MM.1S (cell line): ENCODE data around the gene CMIP.

Experiments
- DNase-seq: peaks from one replicate; pipeline ENCODE4 v3.0.0-alpha.2; 2015
- H2AFZ ChIP-seq: fragments of 300-600 bp; sonication (generic); 2 replicates; pipeline ENCODE4 v1.6.0; 2016; ENCODE audit warnings: antibody characterized with exemption, low read length
- H3F3A ChIP-seq: fragments of 300-600 bp; sonication (generic); 2 replicates; pipeline ENCODE4 v1.6.1; 2016; ENCODE audit warnings: mild to moderate bottlenecking, antibody characterized with exemption, low read length, moderate library complexity, mixed read lengths; ENCODE audit not compliant: insufficient read depth
- H3K27ac ChIP-seq: fragments of 300-600 bp; sonication (generic); 2 replicates; pipeline ENCODE4 v1.5.1; 2016; ENCODE audit warnings: mild to moderate bottlenecking, low read length
- H3K27me3 ChIP-seq: fragments of 300-600 bp; sonication (generic); replicated peaks from 2 replicates; pipeline ENCODE4 v1.6.0; 2016; ENCODE audit warnings: low read length; ENCODE audit not compliant: insufficient read depth
- H3K36me3 ChIP-seq: fragments of 300-600 bp; sonication (generic); replicated peaks from 2 replicates; pipeline ENCODE4 v1.6.1; 2016; ENCODE audit warnings: mild to moderate bottlenecking, low read length, mixed read lengths; ENCODE audit not compliant: insufficient read depth
- H3K4me1 ChIP-seq: fragments of 300-600 bp; sonication (generic); 2 replicates; pipeline ENCODE4 v1.6.1; 2016; ENCODE audit warnings: low read length, mixed read lengths
- H3K4me2 ChIP-seq: fragments of 300-600 bp; sonication (generic); 2 replicates; pipeline ENCODE4 v1.6.0; 2016; ENCODE audit warnings: low read depth, low read length
- H3K4me3 ChIP-seq: fragments of 300-600 bp; sonication (generic); 2 replicates; pipeline ENCODE4 v1.5.1; 2016; ENCODE audit warnings: low read length, mixed read lengths
- H3K79me2 ChIP-seq: fragments of 300-600 bp; sonication (generic); 2 replicates; pipeline ENCODE4 v1.6.1; 2016; ENCODE audit warnings: mixed run types, low read length, mixed read lengths
- H3K9ac ChIP-seq: fragments of 300-600 bp; sonication (generic); 2 replicates; pipeline ENCODE4 v1.6.1; 2016; ENCODE audit warnings: low read length, mixed read lengths
- H3K9me2 ChIP-seq: fragments of 300-600 bp; sonication (generic); replicated peaks from 2 replicates; pipeline ENCODE4 v1.6.1; 2016; ENCODE audit warnings: mild to moderate bottlenecking, low read length, mixed read lengths; ENCODE audit not compliant: insufficient read depth
- H3K9me3 ChIP-seq: fragments of 300-600 bp; sonication (generic); replicated peaks from 2 replicates; pipeline ENCODE4 v1.6.1; 2016; ENCODE audit warnings: mild to moderate bottlenecking, low read length, mixed read lengths; ENCODE audit not compliant: insufficient read depth
- H4K20me1 ChIP-seq: fragments of 300-600 bp; sonication (generic); 2 replicates; pipeline ENCODE4 v1.6.1; 2016; ENCODE audit warnings: mild to moderate bottlenecking, low read length, moderate library complexity, mixed read lengths; ENCODE audit not compliant: insufficient read depth
- EZH2 ChIP-seq: fragments of 300-600 bp; sonication (generic); optimal IDR thresholded peaks from 2 replicates; pipeline ENCODE3; 2017; ENCODE audit warnings: low read depth, mild to moderate bottlenecking, antibody characterized with exemption, low read length, mixed read lengths
- EZH2phosphoT487 ChIP-seq: fragments of 300-600 bp; sonication (generic); IDR thresholded peaks from 2 replicates; pipeline ENCODE4 v1.6.1; 2018; ENCODE audit warnings: antibody characterized with exemption, low read length
- TF ChIP-seq, protein P1 (sequence below): fragments of 300-600 bp; sonication (generic); IDR thresholded peaks from 2 replicates; pipeline ENCODE4 v1.5.1; 2016; ENCODE audit warnings: antibody characterized with exemption, low read length, mixed read lengths

CMIP gene

DNA sequence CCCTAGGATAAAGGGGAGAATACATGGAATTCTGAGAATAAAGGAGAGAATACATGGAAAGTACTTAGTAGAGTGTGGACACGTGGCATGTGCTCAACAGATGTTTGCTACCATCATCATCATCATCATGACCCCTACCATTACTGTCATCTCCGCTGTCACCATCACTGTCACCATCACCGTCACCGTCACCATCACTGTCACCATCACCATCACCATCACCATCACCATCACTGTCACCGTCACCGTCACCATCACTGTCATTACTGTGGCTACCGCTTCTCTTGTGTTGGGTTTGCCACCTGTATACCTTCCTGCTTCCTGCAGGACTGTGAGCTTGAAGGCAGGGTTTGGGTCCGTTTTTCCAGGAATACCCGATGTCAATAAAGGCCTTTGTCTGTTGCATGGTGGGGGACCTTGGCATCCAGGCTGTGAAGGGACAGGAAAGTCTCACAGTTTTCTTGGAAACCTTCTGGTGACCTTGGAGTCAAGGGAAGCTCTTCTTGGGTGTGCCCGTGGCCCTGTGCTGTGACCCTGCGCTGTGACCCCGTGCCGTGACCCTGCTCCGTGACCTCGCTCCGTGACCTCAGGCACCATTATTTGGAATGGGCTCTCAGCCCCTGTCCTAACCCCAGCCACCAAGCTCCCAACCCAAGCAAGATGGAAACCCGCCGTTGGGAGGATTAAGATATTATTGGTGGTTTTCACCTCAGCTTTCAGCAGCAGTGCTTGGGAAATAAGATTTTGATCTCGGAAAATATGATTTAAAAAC, 14.4 kb downstream of the CMIP start:
- H3K4me2 ChIP-seq: no peak overlapping the region
- no peaks in the 10 kb centered on the region for H3K36me3 ChIP-seq
- H3K4me3 ChIP-seq: no peak overlapping the region
- peaks cover 63% of the 10 kb centered on the region for H3K79me2 ChIP-seq
- H4K20me1 ChIP-seq: no peaks in the 10 kb centered on the region
- no peaks in the 10 kb centered on the region for H3F3A ChIP-seq
- no peaks in the 10 kb centered on the region for H3K9me2 ChIP-seq
- no peaks in the 10 kb centered on the region for H3K9me3 ChIP-seq
- no peak for DNase-seq
- no peak overlapping the region for H3K9ac ChIP-seq
- H3K27ac ChIP-seq: no peak overlapping the region
- TF ChIP-seq EZH2 (no peak), EZH2phosphoT487 (no peak)
- TF ChIP-seq, protein P1, sequence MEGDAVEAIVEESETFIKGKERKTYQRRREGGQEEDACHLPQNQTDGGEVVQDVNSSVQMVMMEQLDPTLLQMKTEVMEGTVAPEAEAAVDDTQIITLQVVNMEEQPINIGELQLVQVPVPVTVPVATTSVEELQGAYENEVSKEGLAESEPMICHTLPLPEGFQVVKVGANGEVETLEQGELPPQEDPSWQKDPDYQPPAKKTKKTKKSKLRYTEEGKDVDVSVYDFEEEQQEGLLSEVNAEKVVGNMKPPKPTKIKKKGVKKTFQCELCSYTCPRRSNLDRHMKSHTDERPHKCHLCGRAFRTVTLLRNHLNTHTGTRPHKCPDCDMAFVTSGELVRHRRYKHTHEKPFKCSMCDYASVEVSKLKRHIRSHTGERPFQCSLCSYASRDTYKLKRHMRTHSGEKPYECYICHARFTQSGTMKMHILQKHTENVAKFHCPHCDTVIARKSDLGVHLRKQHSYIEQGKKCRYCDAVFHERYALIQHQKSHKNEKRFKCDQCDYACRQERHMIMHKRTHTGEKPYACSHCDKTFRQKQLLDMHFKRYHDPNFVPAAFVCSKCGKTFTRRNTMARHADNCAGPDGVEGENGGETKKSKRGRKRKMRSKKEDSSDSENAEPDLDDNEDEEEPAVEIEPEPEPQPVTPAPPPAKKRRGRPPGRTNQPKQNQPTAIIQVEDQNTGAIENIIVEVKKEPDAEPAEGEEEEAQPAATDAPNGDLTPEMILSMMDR: no peak
- no peak overlapping the region for H2AFZ ChIP-seq
- no peaks in the 10 kb centered on the region for H3K27me3 ChIP-seq
- no peaks in the 10 kb centered on the region for H3K4me1 ChIP-seq

DNA sequence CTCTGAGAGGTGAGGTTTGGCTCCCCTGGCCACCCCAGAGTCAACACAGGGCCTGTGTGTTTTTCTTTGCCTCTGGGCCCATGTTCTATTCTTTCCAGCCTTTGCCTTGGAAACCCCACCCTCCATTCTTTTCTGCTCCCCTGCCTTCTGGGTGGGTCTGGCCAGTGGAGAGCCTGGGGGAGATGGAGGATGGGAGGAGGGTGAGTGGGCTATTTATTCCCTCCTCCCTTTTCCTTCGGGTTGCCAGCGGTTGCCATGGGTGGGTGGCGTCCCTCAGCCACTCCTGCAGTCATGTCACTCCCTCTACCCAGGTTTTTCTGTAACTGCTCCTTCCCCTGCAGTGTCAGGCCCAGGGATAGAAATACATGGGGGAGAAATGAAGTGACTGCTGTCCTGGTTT, 15.5 kb downstream of the CMIP start:
- H3K4me2 ChIP-seq: no peak overlapping the region
- no peaks in the 10 kb centered on the region for H3K9me3 ChIP-seq
- H3K27me3 ChIP-seq: no peaks in the 10 kb centered on the region
- H3K79me2 ChIP-seq: peaks cover 63% of the 10 kb centered on the region
- H3F3A ChIP-seq: no peaks in the 10 kb centered on the region
- H3K36me3 ChIP-seq: no peaks in the 10 kb centered on the region
- H2AFZ ChIP-seq: no peak overlapping the region
- no peak overlapping the region for H3K27ac ChIP-seq
- TF ChIP-seq EZH2: no peak
- DNase-seq: no peak
- H4K20me1 ChIP-seq: no peaks in the 10 kb centered on the region
- H3K4me1 ChIP-seq: no peaks in the 10 kb centered on the region
- no peaks in the 10 kb centered on the region for H3K9me2 ChIP-seq
- no peak overlapping the region for H3K4me3 ChIP-seq
- H3K9ac ChIP-seq: no peak overlapping the region

DNA sequence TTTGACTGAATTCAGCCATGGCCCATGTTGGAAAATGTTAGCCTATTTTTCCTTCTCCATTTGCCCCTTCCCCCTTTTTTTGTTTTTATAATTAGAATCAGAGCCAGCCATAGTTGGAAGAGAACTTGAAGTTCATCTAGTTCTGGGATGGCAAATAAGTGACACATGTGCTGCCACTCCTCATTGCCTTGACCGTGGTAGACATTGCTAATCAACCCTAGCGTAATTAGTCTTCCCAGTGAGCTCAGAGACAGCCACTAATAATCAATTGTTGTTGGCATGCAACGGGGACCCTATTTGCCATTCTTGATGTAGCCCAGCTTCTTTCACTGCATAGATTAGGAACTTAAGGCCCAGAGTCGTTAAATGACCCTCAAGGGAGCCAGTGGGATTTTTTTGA, 16.6 kb downstream of the CMIP start:
- Histone ChIP-seq H3K9ac (no peak overlapping the region), H3K4me2 (no peak overlapping the region), H3K36me3 (no peaks in the 10 kb centered on the region), H3K4me3 (no peak overlapping the region), H3K4me1 (no peaks in the 10 kb centered on the region), H4K20me1 (no peaks in the 10 kb centered on the region), H3K9me3 (no peaks in the 10 kb centered on the region), H3K27ac (no peak overlapping the region), H3K27me3 (no peaks in the 10 kb centered on the region), H3F3A (no peaks in the 10 kb centered on the region), H2AFZ (no peak overlapping the region), H3K9me2 (no peaks in the 10 kb centered on the region), H3K79me2 (peaks cover 63% of the 10 kb centered on the region)
- DNase-seq: no peak
- no peak for TF ChIP-seq EZH2
- TF ChIP-seq, protein P1: no peak
- no peak for TF ChIP-seq EZH2phosphoT487

DNA sequence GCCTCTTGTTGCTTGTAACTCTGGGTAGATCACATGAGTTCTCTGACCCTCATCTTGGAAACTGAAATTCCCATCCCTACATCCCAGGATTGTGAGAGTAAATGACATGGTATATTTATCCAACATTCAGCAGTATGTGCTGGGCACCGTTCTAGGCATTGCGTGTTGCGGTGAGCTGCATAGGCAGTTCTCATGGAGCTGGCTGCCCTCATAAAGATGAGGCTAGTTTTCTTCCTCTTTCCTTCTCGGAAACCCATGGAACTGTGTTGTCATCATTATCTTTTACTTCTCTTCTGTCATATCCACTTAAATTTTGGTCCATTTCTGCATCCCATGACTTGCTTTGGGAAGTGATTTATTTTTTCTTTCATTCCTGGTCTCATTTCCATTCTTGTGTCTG, 17.2 kb downstream of the CMIP start:
- no peak for DNase-seq
- no peaks in the 10 kb centered on the region for H3K27me3 ChIP-seq
- H3K27ac ChIP-seq: no peak overlapping the region
- no peaks in the 10 kb centered on the region for H3K9me3 ChIP-seq
- TF ChIP-seq, protein P1: no peak
- TF ChIP-seq EZH2phosphoT487 (no peak), EZH2 (no peak)
- H3F3A ChIP-seq: no peaks in the 10 kb centered on the region
- H3K79me2 ChIP-seq: peaks cover 68% of the 10 kb centered on the region
- H3K9me2 ChIP-seq: no peaks in the 10 kb centered on the region
- no peak overlapping the region for H3K4me2 ChIP-seq
- H3K9ac ChIP-seq: no peak overlapping the region
- no peaks in the 10 kb centered on the region for H3K36me3 ChIP-seq
- H3K4me1 ChIP-seq: no peaks in the 10 kb centered on the region
- H2AFZ ChIP-seq: no peak overlapping the region
- no peak overlapping the region for H3K4me3 ChIP-seq
- no peaks in the 10 kb centered on the region for H4K20me1 ChIP-seq
